Stimulated activated CD4-positive, alpha-beta T cell treated with anti-CD3 and anti-CD28 coated beads, Interleukin-15, amount 100 ng/mL, for 1 hour (primary cell): ENCODE measurements around the gene TMEM82.

ENCODE experiments used
- DNase-seq, 2 donors: peaks; one replicate each; pipeline ENCODE4 v3.0.0-alpha.2; 2020; ENCODE audit warnings: low read depth in 1 of 2, low spot score in 1 of 2

TMEM82 gene

GRCh38 chr1:15777909-15778707 is 35.8 kb downstream of the TMEM82 start:
- no peak for DNase-seq

DNA sequence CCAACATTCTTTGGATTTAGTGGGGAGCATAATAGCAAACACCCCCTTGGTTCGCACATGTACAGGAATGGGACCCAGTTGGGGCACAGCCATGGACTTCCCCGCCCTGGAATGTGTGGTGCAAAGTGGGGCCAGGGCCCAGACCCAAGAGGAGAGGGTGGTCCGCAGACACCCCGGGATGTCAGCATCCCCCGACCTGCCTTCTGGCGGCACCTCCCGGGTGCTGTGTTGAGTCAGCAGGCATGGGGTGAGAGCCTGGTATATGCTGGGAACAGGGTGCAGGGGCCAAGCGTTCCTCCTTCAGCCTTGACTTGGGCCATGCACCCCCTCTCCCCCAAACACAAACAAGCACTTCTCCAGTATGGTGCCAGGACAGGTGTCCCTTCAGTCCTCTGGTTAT is 43.4 kb downstream of the TMEM82 start:
- no peak for DNase-seq

DNA sequence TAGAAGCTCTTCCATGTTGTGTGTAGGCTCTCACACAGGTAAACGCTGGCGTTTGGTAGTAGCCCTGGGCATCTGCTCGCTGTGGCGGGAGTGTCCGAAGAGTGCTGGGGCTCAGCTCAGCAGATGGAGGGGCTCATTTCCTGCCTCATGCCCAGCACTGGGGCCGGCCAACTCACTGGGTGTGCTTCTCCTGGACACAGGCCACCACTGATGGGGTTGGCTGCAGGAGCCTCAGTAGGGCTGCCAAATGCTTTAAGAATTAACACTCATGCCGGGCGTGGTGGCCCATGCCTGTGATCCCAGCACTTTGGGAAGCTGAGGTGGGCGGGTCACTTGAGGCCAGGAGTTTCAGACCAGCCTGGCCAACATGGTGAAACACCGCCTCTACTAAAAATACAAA is 44.3 kb downstream of the TMEM82 start:
- DNase-seq, result no peak

- no peak for DNase-seq
These were observed 46.5 kb downstream of the TMEM82 start for GRCh38 chr1:15788624-15789301.

- no peak for DNase-seq
These were observed 53.8 kb downstream of the TMEM82 start for GRCh38 chr1:15796086-15796462.
